HFF-Myc (cell line): ENCODE data around the gene XPNPEP2.

ENCODE experiments used
- DNase-seq: peaks from one replicate; pipeline ENCODE4 v3.0.0-alpha.2; 2011; ENCODE audit warnings: low read depth; ENCODE audit errors: extremely low read depth
- H3K4me3 ChIP-seq: replicated peaks from 2 replicates; pipeline ENCODE4 v1.5.1; 2011; ENCODE audit warnings: low read depth, mild to moderate bottlenecking, control low read depth, low read length
- TF ChIP-seq, protein P1 (sequence below): IDR thresholded peaks from 2 replicates; pipeline ENCODE4 v1.5.1; 2012; ENCODE audit warnings: mild to moderate bottlenecking, low read depth, low read length, control low read depth; ENCODE audit errors: missing control alignments

The XPNPEP2 gene

GRCh38 chrX:129798888-129799287, 60.1 kb downstream of the XPNPEP2 start:
- H3K4me3 ChIP-seq: no peak overlapping the region
- TF ChIP-seq, protein P1, sequence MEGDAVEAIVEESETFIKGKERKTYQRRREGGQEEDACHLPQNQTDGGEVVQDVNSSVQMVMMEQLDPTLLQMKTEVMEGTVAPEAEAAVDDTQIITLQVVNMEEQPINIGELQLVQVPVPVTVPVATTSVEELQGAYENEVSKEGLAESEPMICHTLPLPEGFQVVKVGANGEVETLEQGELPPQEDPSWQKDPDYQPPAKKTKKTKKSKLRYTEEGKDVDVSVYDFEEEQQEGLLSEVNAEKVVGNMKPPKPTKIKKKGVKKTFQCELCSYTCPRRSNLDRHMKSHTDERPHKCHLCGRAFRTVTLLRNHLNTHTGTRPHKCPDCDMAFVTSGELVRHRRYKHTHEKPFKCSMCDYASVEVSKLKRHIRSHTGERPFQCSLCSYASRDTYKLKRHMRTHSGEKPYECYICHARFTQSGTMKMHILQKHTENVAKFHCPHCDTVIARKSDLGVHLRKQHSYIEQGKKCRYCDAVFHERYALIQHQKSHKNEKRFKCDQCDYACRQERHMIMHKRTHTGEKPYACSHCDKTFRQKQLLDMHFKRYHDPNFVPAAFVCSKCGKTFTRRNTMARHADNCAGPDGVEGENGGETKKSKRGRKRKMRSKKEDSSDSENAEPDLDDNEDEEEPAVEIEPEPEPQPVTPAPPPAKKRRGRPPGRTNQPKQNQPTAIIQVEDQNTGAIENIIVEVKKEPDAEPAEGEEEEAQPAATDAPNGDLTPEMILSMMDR: no peak
- no peak for DNase-seq

DNA sequence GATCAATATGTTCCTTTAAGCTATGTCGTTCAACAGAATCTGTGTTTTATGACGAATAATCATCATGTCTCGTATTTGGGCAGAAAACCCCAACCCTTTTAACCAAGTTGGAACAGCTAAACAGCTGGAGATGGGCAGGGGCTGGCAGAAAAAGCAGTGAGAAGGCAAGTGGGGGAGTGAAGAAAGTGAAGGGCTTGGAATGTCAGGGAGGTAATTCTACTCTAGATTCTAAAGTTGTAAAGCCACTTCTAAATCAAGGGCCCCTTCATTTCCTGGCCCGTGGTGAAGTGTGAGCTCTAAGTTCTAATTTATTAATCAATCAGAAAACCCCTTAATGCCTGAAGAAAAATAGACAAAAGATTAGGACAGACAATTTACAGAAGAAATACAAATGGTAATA, 61.4 kb downstream of the XPNPEP2 start:
- TF ChIP-seq, protein P1: no peak
- no peak overlapping the region for H3K4me3 ChIP-seq
- no peak for DNase-seq

GRCh38 chrX:129802863-129803262, 64.1 kb downstream of the XPNPEP2 start:
- DNase-seq: no peak
- no peak overlapping the region for H3K4me3 ChIP-seq
- TF ChIP-seq, protein P1: no peak

GRCh38 chrX:129804806-129805205, 66.0 kb downstream of the XPNPEP2 start:
- TF ChIP-seq, protein P1: no peak
- DNase-seq: no peak
- H3K4me3 ChIP-seq: no peak overlapping the region

DNA sequence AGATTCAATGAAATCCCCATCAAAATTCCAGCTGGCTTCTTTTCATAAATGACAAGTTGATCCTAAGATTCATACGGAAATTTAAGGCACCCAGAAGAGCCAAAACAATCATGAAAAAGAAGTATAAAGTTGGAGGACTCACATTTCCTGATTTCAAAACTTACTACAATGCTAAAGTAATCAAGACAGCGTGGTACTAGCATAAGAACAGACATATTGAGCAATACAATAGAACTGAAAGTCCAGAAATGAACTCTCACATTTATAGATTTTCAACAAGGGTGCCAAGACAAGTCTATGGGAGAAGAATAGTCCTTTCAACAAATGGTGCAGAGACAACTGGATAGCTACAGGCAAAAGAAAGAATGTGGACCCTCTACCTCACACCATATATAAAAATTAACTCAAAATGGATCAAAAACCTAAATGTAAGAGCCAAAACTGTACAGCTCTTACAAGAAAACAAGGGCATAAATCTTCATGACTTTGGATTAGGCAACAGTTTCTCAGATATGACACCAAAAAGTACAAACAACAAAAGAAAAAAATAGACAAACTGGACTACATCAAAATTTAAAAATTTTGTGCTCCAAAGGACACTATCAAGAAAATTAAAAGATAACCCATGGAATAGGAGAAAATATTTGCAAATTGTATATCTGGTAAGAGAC, 69.5 kb downstream of the XPNPEP2 start:
- TF ChIP-seq, protein P1: no peak
- no peak overlapping the region for H3K4me3 ChIP-seq
- DNase-seq: no peak

- DNase-seq: no peak
- TF ChIP-seq, protein P1: no peak
- H3K4me3 ChIP-seq: no peak overlapping the region
Observed at GRCh38 chrX:129808829-129809796, 70.3 kb downstream of the XPNPEP2 start.
